GM12892 (cell line): ENCODE results near the gene ZHX3.

ENCODE experiments used
- POLR2A ChIP-seq: IDR thresholded peaks from 2 replicates; pipeline ENCODE4 v1.6.1; 2011; ENCODE audit warnings: low read depth, low read length, control low read depth
- TAF1 ChIP-seq: IDR thresholded peaks from 2 replicates; pipeline ENCODE4 v1.6.1; 2011; ENCODE audit warnings: low read depth, mild to moderate bottlenecking, control low read depth, low read length, borderline replicate concordance

- no peak for TF ChIP-seq POLR2A
- no peak for TF ChIP-seq TAF1
Measured at GRCh38 chr20:41218466-41218865, 99.1 kb downstream of the ZHX3 start.
